GM10248 (cell line): Measurements from ENCODE around the gene FCHO1.

Experiments
- CTCF ChIA-PET: fragments of 300-600 bp; sonication (Branson Sonifier 250); formaldehyde crosslinking; extraction: SDS; loops from one replicate; lab custom pipeline; 2021; ENCODE audit warnings: antibody characterized with exemption; lab: Yijun Ruan, JAX
- POLR2A ChIA-PET: fragments of 350-650 bp; sonication (Branson Sonifier 250); formaldehyde crosslinking; extraction: SDS; loops from one replicate; lab custom pipeline; 2020; ENCODE audit warnings: antibody characterized with exemption; lab: Yijun Ruan, JAX
- DNase-seq: peaks from one replicate; pipeline ENCODE4 v3.0.0; 2012; ENCODE audit errors: extremely low spot score
- CTCF ChIP-seq: IDR thresholded peaks from 2 replicates; pipeline ENCODE4 v1.5.1; 2012; ENCODE audit warnings: mild to moderate bottlenecking, low read depth; ENCODE audit errors: extremely low read depth, missing control alignments, control extremely low read depth

Gene FCHO1

DNA sequence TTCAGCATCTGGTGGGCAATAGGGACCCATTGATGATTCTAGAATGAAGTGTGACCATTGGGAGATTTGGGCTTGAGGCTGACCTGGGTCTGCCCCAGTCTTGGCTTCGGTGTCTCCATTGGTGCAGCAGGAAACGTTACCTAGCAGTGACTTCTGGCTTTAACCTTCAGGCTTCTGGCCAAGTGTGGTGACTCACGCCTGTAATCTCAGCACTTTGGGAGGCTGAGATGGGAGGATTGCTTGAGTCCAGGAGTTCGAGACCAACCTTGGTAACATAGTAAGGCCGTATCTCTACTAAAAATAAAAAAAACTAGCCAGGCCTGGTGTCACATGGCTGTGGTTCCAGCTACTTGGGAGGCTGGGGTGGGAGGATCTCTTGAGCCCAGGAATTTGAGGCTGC is 7.2 kb downstream of the FCHO1 start:
- TF ChIP-seq CTCF, result no peak

DNA sequence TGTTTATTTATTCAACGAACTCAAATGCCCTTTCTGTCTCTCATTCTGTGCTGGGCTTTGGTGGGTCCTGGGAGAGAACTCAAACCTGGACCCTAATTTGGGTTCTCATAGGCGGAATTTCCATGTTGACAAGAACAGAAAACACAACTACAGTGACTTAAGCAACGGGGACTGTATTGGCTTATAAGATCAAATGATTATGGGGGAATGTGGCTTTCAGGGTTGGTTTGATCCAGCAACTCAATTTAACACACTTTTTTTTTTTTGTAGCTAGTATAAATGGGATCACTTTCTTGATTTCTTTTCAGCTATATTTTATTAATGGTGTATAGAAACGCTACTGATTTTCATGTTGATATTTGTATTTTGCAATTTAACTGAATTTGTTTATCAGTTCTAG is 9.9 kb downstream of the FCHO1 start:
- CTCF ChIA-PET, result interaction anchor here (0.7 to 1.6 kb wide), 6 partner anchors 9 to 57 kb away, joined by 3 to 7 read pairs (median 3); partner anchors contain the start of gene MAP1S

More for the DNA sequence above, 7.2 kb downstream of the FCHO1 start:
- ChIA-PET POLR2A (no interaction called here), CTCF (interaction anchor here (0.8 to 10.6 kb wide), 4 partner anchors 8 to 263 kb away, joined by 3 to 151 read pairs (median 5); no protein-coding TSS in a partner anchor)
- no peak for DNase-seq

GRCh38 chr19:17762505-17763229 is 11.4 kb downstream of the FCHO1 start:
- DNase-seq, result no peak
- POLR2A ChIA-PET, result interaction anchor here (0.6 to 0.7 kb wide), 2 partner anchors 8 to 14 kb away, joined by 3 to 5 read pairs; no protein-coding TSS in a partner anchor
- no peak for TF ChIP-seq CTCF
- CTCF ChIA-PET, result interaction anchor here (0.6 to 10.4 kb wide), 6 partner anchors 9 to 79 kb away, joined by 3 to 151 read pairs (median 7); partner anchors contain the start of gene FCHO1

More for the DNA sequence above, 9.9 kb downstream of the FCHO1 start:
- POLR2A ChIA-PET, result no interaction called here
- no peak for DNase-seq
- no peak for TF ChIP-seq CTCF

GRCh38 chr19:17764348-17764747 is 13.1 kb downstream of the FCHO1 start:
- DNase-seq, result no peak
- ChIA-PET POLR2A (interaction anchor here (0.7 to 0.8 kb wide), 2 partner anchors 22 to 27 kb away, joined by 3 read pairs; no protein-coding TSS in a partner anchor), CTCF (interaction anchor here (1.1 to 10.4 kb wide), 4 partner anchors 10 to 60 kb away, joined by 3 to 151 read pairs (median 42); partner anchors contain the start of gene FCHO1)
- no peak for TF ChIP-seq CTCF

DNA sequence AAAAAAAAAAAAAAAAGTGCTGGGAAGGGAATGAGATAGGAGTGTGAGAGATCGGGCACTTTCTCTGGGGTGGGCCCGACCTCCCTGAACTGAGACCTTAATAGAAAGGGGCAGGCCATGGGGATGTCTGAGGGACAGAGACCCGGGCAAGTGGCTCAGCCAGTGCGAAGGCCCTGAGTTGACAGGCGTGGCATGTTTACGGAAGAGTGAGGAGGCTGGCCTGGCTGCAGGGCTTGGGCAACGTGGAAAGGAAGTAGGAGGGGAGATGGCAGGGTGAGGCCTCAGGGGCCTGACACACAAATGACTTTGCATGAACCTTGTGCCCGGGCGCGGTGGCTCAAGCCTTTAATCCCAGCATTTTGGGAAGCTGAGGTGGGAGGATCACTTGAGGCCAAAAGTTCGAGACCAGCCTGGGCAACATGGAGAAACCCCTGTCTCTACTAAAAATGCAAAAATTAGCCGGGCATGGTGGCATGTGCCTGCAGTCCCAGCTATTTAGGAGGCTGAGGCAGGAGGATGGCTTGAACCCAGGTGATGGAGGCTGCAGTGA is 13.9 kb downstream of the FCHO1 start:
- no peak for TF ChIP-seq CTCF
- CTCF ChIA-PET, result interaction anchor here (2.7 to 10.4 kb wide), 3 partner anchors 11 to 60 kb away, joined by 49 to 151 read pairs (median 78); partner anchors contain the start of gene FCHO1
- POLR2A ChIA-PET, result interaction anchor here (0.7 to 0.8 kb wide), 2 partner anchors 23 to 27 kb away, joined by 3 read pairs; no protein-coding TSS in a partner anchor
- DNase-seq, result no peak

DNA sequence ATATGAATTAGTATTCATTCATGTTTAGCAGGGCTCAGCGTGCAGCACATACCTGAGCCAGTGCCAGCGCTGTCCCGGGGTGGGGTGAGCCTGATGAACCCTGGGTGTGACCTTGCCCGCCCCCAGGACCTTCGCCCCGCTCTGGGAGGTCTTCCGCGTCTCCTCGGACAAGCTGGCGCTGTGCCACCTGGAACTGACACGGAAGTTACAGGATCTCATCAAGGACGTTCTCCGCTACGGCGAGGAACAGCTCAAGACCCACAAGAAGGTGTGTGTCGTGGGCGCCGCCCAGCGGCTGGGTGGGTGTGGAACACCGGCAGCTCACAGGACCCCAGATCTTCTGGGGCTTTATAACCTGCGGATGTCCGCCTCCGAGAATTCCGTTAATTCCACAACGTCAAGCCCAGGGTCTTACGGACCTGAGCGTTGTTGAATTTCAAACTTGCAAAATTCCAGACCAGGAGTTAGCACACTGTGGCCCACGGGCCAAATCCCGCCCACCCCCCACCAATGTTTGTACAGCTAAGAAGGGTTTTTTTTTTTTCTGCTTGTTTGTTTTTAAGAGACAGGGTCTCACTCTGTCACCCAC is 15.4 kb downstream of the FCHO1 start:
- TF ChIP-seq CTCF, result peak; percentile 75
- DNase-seq, result peak; percentile 70
- ChIA-PET CTCF (interaction anchor here (0.7 to 10.4 kb wide), 38 partner anchors 10 to 312 kb away, joined by 3 to 151 read pairs (median 4); partner anchors contain the start of genes CCDC124, FCHO1, MAP1S and RPL18A), POLR2A (interaction anchor here (0.5 kb wide), 1 partner anchor 13 kb away, joined by 4 read pairs; no protein-coding TSS in a partner anchor)
